Activated gamma-delta T cell treated with anti-CD3 and anti-CD28 coated beads, Interleukin-2, amount 50 U/mL, for 16 hours (primary cell): ENCODE data around the gene PGM3.

Source experiments
- DNase-seq: peaks from one replicate; pipeline ENCODE4 v3.0.0-alpha.2; 2020; ENCODE audit warnings: low read depth

The PGM3 gene

GRCh38 chr6:83117802-83118201, 75.3 kb downstream of the PGM3 start:
- no peak for DNase-seq
